HG03135 (cell line): Measurements from ENCODE around the gene LAMA4.
"Not testable (repeated sequence)": the region's sequence is repeated elsewhere in the genome, so short reads cannot be mapped to it uniquely, and the experiment has no call there.

Experiments
- ATAC-seq: cut with Tn5 transposase; IDR thresholded peaks from one replicate; pipeline ENCODE4 v1.9.1; 2021; ENCODE audit warnings: mild to moderate bottlenecking, moderate library complexity; ENCODE audit not compliant: unreplicated experiment

The LAMA4 gene

DNA sequence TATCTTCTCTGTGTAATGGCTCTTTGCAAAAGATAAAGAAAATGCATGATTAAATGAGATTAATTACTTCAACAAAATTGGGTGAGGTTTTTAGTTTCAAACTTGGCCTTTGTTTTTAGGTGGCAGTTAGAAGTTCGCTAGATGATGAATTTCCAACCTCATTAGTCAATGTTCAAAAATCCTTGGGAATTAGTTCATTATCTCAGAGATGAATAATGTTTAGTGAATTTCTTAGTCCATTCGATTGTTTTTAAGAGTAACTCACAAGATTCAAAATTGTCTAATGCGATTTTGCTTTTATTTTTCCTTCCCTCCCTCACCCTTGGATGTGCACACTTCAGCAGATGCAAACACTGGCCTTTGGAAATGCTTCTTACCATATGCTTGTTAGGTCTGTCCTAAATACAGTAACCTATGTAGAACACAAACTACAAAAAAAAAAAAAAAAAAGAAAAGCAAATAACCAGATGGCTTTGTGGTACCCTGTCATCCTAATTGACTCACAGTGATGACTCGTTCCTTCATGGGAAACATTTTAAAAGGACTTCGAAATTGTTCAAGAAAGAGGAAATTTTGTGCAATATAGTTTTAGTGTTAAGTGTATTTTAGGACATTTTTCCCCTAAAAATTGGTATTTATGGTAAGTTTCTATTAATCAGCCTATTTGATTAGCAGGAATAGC, 100.3 kb downstream of the LAMA4 start:
- ATAC-seq = no peak

DNA sequence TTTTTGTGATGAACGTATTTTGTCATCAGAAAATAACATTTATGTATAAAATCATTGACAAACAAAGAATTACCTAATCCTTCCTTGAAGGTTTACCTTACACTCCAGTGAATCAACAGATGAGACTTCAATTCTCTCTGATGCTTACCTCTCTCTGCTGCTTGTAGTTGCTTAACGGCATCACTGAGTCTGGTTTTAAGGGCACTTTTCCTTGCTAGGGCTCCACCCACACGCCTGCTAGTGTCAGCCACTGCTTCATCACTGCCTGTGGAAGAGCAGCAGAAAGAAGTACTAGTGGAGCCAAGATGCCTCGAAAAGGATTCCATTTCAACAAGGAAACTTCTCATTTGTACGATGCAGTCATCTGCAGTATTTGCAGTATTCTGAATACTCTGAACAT, 104.0 kb downstream of the LAMA4 start:
- no peak for ATAC-seq

DNA sequence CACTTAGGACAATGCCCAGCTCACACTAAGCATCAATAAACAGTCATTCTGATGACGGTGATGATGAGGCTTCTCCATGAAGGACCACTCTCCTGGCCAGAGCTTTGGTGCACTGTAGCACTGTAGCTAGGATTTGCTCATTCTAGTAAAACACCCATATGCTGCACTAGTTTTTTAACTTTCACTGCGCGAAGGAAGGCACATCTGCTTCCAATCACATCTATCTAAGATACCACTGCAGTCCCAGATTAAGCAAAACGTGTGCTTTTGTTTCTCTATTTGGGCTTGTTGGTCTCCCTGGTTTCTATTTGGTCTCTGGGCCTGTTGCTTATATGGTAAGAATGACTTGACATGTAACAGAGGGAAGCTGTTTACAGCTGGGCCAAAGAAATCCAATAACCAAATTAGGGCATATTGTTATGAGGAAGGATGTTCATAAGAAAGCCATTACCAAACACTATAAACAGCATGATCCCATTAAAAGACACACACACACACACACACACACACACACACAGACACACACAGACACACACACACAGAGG, 104.6 kb downstream of the LAMA4 start:
- ATAC-seq = no peak

DNA sequence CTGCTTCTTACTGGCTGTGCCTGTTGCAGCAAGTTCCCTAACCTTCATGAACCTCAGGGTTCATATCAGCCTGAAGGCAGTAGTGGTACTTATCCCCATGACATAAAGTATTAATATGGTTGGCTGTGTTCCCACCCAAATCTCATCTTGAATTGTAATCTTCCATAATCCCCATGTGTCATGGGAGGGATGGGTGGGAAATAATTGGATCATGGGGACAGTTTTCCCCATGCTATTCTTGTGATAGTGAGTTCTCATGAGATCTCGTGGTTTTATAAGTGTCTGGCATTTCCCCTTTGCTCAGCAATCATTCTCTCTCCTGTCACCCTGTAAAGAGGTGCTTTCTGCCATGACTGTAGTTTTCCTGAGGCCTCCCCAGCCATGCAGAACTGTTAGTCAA, 105.1 kb downstream of the LAMA4 start:
- ATAC-seq = no peak

DNA sequence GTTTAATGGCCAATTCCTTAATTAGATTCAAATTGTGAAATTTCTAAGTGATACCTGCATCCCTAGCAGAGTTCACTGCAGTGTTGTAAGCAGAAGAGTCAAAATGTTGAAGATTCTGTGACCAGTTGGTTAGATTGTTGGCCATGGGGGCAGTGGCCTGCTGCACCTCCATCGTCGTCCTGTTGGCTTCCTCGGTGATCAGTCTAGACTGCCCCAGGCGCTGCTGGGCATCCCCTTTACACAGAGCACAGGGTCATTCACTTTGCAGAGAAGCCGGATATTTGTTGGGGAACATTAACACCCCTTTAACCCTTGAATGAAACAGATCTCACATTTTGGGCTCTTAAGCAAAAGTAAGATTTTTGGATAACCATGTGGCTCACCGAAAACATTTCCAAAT, 106.3 kb downstream of the LAMA4 start:
- ATAC-seq = no peak

DNA sequence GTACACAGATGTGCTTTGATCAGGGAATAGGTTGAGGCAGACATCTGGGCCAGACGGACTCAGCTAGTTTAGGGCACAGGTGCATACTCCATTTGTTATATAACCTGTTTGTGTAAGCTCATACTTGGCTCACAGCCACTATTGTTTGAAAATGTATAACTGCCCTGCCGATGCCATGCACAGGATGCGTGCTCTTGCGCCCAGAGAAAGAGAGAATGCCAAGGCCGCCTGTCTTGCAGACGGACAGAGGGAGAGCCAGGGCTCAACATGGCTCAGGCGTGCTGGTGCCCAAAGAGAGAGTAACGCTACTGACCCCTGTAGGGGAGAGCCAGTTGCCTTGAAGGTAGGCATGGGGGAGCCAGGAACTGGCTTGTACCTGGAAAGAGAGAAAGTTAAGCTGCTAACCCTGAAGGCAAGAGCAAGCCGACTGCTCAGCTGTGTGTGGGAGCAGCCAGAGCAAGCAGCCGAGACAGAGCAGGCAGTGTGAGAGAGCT, 109.2 kb downstream of the LAMA4 start:
- no peak for ATAC-seq

DNA sequence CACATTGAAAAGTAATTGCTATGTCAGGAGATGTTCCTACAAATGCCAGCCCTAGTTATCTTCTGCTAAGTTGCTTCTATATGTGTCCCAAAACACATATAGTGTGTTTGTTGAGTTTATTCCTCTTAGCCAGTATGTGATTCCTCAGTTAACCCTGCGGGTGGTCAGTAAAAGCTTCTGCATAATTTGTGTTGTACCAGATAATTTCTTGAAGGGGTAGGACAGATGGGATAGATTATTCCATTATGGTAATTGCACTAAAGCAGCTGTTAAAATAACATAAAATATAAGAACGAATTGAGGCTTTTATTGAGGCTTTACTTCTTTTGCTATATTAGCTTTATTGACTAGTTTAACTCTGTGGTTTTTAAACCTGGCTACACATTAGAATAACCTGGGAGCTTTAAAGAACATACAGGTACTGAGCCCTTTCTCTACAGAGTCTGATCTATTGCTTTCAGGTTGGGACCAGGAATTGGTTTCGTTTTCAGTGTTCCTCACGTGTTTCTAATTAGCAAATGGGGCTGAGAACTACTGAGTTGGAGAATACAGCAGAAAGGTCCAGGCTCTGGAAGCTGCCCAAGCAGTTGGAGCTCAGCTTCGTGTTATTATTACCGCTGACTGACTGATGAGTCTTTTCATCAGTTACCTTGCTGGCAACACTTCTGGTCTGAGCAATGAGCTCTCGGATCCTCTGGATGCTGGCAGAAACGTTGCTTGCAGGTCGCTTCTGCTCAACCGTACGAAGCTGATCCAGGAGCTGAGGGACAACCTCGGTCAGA, 110.0 kb downstream of the LAMA4 start:
- ATAC-seq = no peak

DNA sequence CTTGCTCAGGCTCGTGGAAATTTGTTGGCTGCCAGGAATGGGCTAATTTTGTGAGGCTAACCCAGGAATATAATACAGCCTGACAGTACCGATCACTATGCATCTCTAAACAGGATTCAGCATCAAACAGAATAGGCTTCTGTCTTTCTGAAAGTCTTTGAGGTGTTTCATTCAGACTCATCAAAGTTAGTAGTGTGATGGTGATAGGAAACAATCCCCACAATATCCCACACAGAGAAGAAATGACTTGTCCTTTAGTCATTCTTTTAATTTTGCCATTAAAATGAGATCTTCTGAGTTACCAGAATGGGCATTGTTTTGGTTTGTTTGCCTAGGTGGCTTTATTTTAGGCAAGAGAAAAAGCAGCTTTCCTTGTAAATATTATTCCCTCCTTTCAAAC, 112.7 kb downstream of the LAMA4 start:
- ATAC-seq = no peak

DNA sequence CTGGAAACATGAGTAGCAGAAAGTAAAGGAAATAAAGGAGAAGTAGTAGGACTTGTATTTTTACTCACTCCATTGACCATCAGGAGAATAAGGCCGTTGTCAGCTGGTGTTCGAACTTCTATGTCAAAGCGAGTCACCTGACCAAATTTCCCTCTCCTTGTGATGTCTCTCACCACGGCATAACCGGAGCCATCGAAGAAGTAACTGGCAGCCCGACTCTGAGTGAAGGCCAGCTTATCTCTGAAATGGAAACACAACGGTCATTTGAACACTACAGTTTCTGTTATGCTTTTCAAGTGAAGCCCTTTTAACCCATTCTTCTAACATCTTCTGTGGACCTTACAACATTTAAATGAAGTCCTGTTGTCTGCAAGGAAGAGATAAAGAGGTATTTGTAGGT, 115.3 kb downstream of the LAMA4 start:
- ATAC-seq = no peak

DNA sequence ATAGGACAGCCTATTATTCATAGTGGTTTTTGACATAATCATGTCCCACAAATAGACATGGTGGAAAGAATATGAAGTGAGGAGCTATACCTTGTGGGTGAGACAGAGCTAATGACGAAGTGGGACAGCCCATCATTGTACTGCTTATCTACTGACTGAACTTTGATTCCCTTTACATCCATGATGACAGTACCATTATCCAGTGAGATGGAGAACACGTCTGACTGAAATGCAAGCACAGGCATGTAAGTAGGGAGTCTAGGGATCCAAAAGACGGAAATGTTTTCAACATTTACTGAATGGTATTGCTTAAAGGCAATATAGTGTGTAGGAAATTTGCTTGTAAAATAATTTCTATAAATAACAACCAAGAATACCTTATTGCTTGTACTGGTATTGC, 123.5 kb downstream of the LAMA4 start:
- ATAC-seq = no peak

DNA sequence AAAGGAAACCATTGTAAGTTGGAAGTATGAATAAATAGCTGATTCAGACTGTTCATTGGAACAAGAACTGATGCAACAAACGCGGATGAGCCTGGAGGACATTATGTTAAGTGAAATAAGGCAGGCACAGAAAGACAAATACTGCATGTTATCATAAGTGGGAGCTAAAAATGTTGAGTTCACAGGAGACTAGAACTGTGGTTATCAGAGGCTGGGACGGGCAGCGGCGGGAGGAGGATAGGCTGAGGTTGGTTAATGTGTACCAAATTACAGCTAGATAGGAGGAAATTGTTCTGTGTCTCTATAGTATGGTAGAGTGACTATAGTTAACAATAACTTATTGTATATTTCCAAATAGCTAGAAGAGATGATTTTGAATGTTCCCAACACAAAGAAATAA, 126.2 kb downstream of the LAMA4 start:
- ATAC-seq = no peak

DNA sequence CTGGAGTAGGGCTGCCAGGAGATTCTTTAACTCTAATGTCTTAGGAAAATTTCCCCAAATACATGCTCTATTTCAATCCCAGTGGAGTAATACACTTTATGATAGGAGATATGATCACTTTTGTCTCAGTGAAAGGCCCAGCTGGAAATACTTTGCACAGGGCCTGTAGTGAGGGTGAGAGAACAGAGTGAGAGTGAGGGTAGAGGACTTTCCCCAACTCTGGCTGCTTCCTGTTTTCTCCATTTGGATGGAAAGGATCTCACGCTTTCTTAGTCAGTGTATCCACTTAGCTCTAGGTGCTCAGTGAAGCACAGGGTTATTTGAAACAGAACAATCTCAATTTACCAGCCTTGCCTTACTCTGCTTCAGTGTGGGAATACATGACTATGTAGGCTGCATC, 130.4 kb downstream of the LAMA4 start:
- ATAC-seq = no peak

DNA sequence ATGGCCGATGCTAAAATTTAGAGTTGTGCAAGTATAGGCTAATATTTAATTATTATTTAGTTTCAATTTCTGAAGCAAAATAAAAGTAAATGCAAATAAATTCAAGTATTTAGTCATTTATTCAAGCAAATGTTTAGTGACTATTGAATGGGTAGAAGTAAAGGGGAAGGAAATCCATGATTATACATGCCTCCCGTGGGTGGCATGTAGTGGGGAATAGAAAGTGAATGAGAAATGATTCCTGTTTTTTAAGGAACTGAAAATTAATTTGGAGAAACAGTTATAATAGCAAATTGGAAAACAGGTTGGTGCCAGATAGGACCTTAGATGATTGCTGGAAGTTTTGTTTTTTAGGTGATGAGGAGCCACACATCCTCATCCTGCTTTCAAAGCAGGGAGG, 131.6 kb downstream of the LAMA4 start:
- ATAC-seq = no peak

DNA sequence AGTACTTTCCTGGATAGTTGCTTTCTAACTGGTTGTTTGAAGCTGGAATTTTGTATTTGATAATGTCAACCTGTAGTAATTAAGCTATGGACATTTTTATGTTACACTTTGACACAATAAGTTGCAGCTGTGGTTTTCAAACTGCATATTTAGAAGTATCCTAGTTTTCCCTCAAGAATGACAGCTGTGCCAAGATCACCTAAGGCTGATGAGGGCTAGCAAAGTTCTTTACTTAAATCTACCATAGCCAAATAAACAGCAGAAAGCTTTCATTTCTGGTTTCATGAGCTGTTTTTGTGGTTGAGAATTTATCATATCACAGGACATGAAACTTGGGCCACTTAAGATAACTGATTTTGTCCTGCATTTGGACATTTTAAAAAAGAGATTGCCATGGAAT, 136.3 kb downstream of the LAMA4 start:
- ATAC-seq = no peak

DNA sequence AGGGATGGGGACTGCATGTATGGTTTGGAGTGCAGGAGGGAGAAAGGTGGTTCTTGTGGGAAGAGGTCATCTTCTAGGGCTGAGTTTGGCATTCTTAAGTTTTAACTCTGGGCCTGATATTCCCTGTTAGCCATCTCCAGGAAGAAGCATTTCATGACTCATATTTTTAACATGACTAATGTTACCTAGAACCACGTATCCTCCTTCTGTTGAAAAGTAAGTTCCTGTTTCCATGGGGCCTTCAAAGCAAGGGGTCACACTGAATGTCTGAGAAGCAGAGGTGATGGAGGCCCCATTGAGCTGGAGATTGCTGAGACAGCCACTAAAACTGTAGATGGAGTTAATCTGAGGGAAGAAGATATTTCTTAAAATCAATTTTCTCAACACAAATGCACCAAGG, 136.8 kb downstream of the LAMA4 start:
- no peak for ATAC-seq

DNA sequence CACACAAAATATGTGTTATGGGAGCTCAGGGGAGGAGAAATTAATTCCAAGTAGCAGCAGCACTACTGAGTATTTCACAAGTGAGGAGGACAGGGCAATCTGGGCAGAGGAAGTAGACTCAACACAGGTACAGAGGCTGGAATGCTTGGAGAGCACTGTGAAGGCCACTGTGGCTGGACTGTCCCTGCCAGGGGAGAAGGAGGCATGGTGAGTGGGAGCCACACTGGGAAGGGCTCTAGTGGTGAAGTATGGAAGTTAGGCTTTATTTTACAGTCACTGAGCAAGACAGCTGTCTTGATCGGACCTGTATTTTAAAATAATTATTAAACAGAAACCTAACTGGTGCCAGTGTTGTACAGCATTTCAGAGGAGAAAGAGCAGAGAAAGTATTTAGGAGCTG, 138.1 kb downstream of the LAMA4 start:
- ATAC-seq = no peak

DNA sequence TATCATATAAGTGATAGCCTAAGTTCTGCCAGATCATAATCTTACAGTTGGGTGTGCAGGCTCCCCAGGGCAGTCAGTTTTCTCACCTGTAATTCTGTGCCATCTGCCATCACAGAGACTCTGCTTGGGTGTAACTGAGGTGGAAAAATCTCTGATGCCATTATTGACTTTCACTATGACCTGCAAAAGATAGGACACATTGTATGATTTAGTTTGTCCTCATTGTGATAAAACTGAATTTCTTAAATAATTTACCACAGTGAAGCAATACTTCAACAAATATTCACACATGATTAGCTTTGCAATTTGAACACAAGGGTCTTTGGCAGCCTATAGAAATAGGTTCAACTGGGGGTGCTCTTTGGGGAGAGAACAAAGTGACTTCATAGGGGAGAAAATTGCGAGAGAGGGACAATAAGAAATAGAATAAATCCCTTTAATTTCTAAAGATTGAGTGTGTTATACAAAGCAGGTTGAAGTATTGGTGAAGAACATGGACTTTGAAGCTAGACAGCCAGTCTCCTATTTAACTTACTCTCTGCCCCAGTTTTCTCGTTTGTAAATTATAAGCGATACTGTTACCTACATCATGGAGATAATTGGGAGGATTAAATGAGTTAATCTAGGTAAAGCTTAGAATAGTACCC, 139.7 kb downstream of the LAMA4 start:
- no peak for ATAC-seq

DNA sequence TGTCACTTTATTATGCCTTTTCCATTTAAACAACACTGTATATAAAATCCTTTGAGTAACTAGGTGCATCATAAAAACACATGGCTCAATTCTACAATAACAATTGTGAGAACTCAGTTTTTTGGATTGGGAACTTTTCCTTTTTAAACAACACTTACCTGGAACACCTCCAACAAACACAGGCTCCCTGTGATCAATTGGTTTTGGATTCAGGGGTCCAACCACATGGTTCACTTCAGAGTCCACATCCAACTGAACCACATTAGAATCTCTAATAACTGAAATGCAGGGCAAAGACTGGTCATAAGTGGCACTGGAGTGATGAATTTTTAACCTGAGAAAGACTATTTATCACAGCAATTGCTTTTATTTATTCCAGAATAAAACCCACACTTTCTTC, 140.4 kb downstream of the LAMA4 start:
- ATAC-seq = no peak

DNA sequence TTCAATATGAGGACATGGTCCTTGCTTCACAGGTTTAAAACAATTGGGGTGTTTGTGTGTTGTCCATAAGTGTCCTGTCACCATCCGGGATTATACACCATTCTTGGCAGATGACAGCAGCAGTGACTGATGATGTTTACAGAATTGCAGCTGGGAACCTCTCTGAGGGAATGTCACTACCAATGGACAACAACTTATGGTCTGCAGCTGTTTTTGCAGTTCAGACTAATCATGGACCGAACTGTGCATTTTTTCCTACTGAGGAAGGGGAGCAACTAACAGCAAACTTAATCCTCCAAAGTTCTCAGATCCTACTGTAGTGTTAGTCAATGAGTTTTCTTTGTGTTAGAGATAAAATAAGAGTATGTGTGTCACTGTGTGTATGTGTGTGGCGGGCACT, 140.9 kb downstream of the LAMA4 start:
- no peak for ATAC-seq

DNA sequence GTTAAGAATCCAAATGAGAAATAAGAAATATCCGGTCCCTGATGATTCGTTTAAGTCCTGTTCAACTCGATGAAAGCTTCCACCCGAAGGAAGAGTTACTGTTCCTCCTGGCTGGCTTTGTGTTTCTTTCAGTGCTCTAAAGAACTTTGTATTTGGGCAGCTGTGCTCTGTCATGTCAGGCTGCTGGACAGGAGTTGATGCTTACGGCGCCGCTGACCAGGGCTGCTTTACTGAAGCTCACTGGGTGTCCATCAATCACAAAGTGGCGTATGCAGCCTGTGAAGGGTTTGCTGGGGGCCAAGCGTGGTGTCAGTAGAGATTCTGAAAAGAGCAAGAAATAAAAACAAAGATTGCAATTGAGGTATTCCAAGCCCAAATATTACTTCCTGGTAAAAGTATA, 145.1 kb downstream of the LAMA4 start:
- no peak for ATAC-seq

DNA sequence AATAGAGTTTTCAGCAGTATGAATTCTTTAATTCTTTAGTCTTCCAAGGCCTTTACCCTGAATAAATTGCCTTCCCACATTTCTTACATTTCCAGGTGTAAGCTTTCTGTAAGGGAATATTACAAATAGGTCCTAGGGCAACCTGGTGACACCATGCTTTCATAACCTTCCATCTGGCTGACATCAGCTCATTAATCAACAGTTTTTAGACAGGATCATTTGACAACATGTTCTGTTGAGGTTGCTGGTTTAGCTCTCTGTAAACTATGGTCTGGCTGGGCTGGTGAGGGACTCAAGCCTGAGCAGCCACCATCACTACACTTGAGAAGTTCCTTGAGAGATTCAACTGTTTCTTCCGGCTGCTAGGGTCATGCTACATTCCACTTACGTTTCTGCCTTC, 147.8 kb downstream of the LAMA4 start:
- ATAC-seq = no peak

DNA sequence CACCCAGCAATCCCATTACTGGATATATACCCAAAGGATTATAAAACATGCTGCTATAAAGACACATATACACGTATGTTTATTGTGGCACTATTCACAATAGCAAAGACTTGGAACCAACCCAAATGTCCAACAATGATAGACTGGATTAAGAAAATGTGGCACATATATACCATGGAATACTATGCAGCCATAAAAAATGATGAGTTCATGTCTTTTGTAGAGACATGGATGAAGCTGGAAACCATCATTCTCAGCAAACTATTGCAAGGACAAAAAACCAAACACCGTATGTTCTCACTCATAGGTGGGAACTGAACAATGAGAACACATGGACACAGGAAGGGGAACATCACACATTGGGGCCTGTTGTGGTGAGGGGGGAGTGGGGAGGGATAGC, 148.3 kb downstream of the LAMA4 start:
- ATAC-seq = not testable (repeated sequence)
